ENCODE results near the gene COL19A1. TPM values are rescaled to one million over a fixed set of nuclear protein-coding genes. Genes with fewer than 3 reads are reported as not detected.

COL19A1 gene
- total RNA-seq, 1 donor: 1.3 TPM

GRCh38 chr6:70180901-70181599 lies 314.7 kb downstream of the COL19A1 start:
- TF ChIP-seq CTCF (IDR thresholded peaks at IDR 0.05; ENCODE audit: insufficient read depth, low read depth, low read length): no peak
- DNase-seq (ENCODE audit: low read depth): no peak

DNA sequence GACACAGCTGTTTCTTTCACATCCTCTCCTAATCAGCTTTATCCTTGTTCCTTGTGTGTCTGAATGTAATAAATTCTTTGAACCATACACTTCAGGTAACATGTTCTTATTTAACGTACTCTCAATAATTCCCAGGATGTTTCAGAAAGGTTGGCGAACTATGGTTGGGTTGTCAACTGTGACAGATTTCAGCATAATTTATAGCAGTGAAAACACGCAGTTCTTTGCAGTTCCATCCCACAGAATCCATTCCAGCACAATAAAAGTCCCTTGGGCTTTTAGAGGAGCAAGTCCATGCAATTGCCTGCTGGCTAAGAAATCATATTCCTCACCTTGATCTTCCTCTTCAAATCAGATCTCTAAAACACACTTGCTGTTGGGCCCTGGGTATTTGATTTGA lies 317.2 kb downstream of the COL19A1 start:
- no peak for DNase-seq (ENCODE audit: low read depth)

More at GRCh38 chr6:70180901-70181599, 314.7 kb downstream of the COL19A1 start:
- H3K4me3 ChIP-seq (ENCODE audit: low read depth, low read length): no peak overlapping the region

DNA sequence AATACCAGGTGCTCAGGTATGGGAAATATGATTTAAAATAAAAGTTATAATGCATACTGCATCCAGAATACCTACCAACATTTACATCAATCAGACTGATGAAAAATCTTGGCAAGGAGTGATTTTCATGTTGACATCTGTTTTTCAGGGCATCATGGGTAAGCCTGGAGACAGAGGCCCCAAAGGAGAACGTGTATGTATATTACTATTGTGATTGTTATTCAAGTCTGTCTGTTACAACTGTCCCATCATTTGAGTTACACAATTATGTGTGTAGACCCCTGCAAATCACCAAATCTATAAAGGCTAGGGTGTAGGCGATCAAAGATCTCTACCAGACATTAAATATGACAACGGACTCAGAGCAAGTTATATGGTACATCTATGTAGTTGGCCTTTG lies 318.4 kb downstream of the COL19A1 start:
- no peak overlapping the region for H3K4me3 ChIP-seq (ENCODE audit: low read depth, low read length)
- TF ChIP-seq CTCF (IDR thresholded peaks at IDR 0.05; ENCODE audit: insufficient read depth, low read depth, low read length): no peak
- no peak for DNase-seq (ENCODE audit: low read depth)

More for the DNA sequence above, 317.2 kb downstream of the COL19A1 start:
- H3K4me3 ChIP-seq (ENCODE audit: low read depth, low read length): no peak overlapping the region
- no peak for TF ChIP-seq CTCF (IDR thresholded peaks at IDR 0.05; ENCODE audit: insufficient read depth, low read depth, low read length)

GRCh38 chr6:70186461-70186860 lies 320.1 kb downstream of the COL19A1 start:
- H3K4me3 ChIP-seq (ENCODE audit: low read depth, low read length): no peak overlapping the region
- DNase-seq (ENCODE audit: low read depth): no peak
- TF ChIP-seq CTCF (IDR thresholded peaks at IDR 0.05; ENCODE audit: insufficient read depth, low read depth, low read length): no peak

- DNase-seq (ENCODE audit: low read depth): no peak
- TF ChIP-seq CTCF (IDR thresholded peaks at IDR 0.05; ENCODE audit: insufficient read depth, low read depth, low read length): no peak
- no peak overlapping the region for H3K4me3 ChIP-seq (ENCODE audit: low read depth, low read length)
Observed at GRCh38 chr6:70188202-70188601, 321.8 kb downstream of the COL19A1 start.

DNA sequence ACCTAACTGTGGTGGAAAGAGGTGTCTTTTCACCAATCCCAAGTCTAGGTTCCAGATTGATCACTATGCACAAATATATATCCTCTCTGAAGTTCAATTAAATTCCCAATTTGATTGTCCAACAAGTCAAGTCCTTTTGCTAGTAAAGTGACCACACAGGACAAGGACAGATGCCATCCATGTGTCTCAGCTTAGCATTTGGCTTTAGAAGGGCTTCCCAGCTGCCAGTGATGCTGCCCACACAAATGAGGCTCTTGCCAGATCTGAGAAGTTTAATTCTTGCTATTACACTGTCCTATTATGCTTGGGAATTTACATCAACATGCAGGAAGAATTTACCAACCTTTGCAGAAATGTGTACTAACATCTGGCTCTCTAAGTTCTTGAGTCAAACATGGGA lies 328.1 kb downstream of the COL19A1 start:
- no peak overlapping the region for H3K4me3 ChIP-seq (ENCODE audit: low read depth, low read length)
- no peak for TF ChIP-seq CTCF (IDR thresholded peaks at IDR 0.05; ENCODE audit: insufficient read depth, low read depth, low read length)
- no peak for DNase-seq (ENCODE audit: low read depth)

DNA sequence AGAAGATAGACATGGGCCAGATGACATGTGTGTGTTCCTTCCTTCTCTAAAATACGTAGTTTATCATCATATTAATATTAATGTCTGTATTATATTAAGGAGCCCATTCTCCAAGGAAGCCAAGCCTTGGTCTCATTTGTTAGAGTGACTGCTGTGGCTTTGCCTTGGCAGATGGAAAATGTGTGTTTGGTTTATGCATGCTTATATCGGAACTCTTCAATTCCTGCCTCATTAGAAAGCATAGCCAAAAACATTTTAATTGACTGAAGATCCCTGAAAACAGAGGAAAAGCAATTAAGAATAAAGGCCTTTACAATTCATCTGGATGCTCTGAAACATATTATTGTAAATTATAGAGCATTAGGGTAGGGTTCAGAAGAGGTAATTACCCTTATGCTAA lies 330.2 kb downstream of the COL19A1 start:
- no peak for TF ChIP-seq CTCF (IDR thresholded peaks at IDR 0.05; ENCODE audit: insufficient read depth, low read depth, low read length)
- DNase-seq (ENCODE audit: low read depth): no peak
- no peak overlapping the region for H3K4me3 ChIP-seq (ENCODE audit: low read depth, low read length)

Data from fibroblast of villous mesenchyme (primary cell).